Stimulated activated CD4-positive, alpha-beta T cell treated with anti-CD3 and anti-CD28 coated beads, Interleukin-4, amount 100 ng/mL, for 24 hours (primary cell): ENCODE results near the gene GLIPR1.
"Not testable (repeated sequence)": the region's sequence is repeated elsewhere in the genome, so short reads cannot be mapped to it uniquely, and the experiment has no call there.

ENCODE experiments used
- DNase-seq: peaks from one replicate; pipeline ENCODE4 v3.0.0-alpha.2; 2020

The GLIPR1 gene

GRCh38 chr12:75476071-75476470 lies 4.5 kb upstream of the GLIPR1 start:
- DNase-seq = peak; percentile 59

DNA sequence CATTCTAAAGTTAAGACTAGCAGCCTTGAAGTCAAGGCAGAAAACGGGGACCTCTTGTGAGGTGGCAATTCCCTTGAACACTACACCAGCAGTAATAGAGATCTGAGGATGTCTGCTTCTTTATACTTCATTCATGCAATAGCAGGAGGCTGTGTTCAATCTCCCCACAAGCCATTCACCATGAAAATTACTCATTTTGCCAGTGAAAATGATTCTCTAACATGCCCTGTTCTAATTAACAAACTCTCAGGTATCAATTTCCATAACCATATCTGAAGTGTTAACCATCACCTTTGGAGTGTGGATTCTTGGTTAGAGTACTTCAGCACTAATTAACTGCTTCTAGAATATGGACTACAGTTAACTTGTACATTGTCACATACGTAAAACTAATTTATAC lies 3.4 kb upstream of the GLIPR1 start:
- no peak for DNase-seq

GRCh38 chr12:75478116-75478794 lies 2.3 kb upstream of the GLIPR1 start:
- peak; percentile 51 for DNase-seq

GRCh38 chr12:75479963-75480461 lies 543 bp upstream of the GLIPR1 start:
- DNase-seq = no peak

- no peak for DNase-seq
Observed at GRCh38 chr12:75481013-75481705, 604 bp downstream of the GLIPR1 start.

DNA sequence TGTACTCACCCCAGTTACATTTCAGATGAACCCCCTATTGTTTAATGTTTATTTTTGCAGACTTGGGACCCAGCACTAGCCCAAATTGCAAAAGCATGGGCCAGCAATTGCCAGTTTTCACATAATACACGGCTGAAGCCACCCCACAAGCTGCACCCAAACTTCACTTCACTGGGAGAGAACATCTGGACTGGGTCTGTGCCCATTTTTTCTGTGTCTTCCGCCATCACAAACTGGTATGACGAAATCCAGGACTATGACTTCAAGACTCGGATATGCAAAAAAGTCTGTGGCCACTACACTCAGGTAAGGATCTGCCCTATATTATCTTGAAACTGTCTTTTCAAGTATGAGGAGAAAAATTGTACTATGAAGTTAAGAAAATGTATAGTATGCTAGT lies 1.2 kb downstream of the GLIPR1 start:
- no peak for DNase-seq

- DNase-seq = no peak
Observed at GRCh38 chr12:75482646-75483045, 2.1 kb downstream of the GLIPR1 start.

- DNase-seq = no peak
Observed at GRCh38 chr12:75483431-75483830, 2.9 kb downstream of the GLIPR1 start.

- DNase-seq = not testable (repeated sequence)
Observed at GRCh38 chr12:75484450-75484849, 3.9 kb downstream of the GLIPR1 start.

DNA sequence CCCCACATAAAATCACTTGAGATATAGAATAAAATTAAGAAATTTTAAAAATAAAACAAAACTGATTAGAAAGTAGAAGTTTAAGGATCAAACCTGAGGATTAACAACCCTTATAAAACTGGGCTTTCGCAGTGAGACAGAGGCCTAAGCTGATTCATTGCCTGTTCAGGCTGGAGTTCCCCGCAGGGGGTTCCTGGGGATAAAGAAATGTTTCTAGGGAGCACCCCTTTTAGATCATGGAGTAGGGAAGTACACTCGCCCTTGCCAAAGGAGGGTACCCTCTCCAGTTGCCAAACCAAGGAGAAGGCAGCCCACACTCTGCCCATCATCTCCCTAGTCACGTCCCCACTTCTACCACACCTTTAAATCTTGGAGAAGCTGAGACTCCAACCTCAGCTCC lies 6.8 kb downstream of the GLIPR1 start:
- DNase-seq = no peak

DNA sequence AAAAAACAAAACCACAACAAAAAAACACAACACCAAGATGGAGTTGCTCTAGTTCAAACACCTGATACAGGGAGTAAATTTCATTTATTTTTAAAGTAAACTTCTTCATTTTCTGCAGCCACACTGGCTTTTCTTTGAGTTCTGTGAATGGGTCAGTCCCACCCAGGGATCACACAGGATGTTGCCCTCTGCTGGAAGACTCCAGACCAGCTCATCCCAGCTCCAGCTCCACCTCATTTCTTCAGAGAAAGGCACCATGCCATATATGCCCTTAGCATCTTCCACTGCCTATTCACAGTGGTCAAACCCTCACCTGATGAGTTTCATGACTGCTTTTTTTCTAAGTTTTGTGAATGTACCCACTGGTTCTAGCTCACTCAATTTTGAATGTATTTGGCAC lies 8.0 kb downstream of the GLIPR1 start:
- no peak for DNase-seq

- no peak for DNase-seq
Observed at GRCh38 chr12:75489187-75489586, 8.6 kb downstream of the GLIPR1 start.

DNA sequence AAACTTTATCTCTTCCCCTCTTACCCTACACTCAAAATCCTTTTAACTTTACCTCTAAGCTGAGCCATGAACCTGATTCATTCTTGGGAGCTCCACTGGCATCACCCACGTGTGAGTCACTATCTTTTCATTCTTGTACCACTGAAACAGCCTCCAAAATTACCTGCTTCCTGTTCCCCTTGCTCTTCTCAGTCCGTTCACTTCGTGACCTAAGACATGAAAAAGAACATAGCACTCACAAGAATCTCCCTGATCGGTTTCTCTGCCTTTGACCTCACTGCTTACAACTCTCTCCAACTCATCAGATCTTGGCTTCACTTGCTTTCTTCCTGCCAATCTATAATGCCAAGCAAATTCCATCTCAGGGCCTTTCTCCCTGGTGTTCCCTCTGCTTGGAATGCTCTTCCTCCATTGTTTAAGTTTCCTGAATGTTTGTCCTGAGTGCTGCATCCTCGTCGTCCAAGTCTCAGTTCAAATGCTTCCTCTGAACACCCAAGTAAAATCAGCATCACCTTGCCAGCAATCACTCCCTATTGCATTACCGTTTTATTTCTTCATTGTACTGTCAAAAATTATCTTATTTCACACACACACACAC lies 9.2 kb downstream of the GLIPR1 start:
- DNase-seq = peak; percentile 53

- DNase-seq = no peak
Observed at GRCh38 chr12:75491169-75491568, 10.6 kb downstream of the GLIPR1 start.

GRCh38 chr12:75503459-75503858 lies 22.9 kb downstream of the GLIPR1 start:
- DNase-seq = no peak

GRCh38 chr12:75503866-75504265 lies 23.3 kb downstream of the GLIPR1 start:
- no peak for DNase-seq

GRCh38 chr12:75505706-75506312 lies 25.3 kb downstream of the GLIPR1 start:
- no peak for DNase-seq

- DNase-seq = no peak
Observed at GRCh38 chr12:75507086-75507485, 26.5 kb downstream of the GLIPR1 start.

GRCh38 chr12:75508159-75508558 lies 27.6 kb downstream of the GLIPR1 start:
- DNase-seq = no peak

DNA sequence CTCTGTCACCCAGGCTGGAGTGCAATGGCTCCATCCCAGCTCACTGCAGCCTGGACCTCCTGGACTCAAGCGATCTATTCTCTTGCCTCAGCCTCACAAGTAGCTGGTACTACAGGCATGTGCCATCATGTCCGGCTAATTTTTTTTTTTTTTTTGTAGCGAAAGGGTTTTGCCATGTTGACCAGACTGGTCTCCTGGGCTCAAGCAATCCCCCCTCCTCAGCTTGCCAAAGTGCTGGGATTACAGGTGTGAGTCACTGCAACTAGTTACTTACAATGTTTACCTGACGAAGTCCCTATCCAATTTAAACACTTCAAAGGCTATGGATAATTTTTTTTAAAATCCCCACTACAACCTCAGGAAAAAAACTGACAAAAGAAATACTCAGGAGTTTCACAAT lies 29.1 kb downstream of the GLIPR1 start:
- DNase-seq = no peak

DNA sequence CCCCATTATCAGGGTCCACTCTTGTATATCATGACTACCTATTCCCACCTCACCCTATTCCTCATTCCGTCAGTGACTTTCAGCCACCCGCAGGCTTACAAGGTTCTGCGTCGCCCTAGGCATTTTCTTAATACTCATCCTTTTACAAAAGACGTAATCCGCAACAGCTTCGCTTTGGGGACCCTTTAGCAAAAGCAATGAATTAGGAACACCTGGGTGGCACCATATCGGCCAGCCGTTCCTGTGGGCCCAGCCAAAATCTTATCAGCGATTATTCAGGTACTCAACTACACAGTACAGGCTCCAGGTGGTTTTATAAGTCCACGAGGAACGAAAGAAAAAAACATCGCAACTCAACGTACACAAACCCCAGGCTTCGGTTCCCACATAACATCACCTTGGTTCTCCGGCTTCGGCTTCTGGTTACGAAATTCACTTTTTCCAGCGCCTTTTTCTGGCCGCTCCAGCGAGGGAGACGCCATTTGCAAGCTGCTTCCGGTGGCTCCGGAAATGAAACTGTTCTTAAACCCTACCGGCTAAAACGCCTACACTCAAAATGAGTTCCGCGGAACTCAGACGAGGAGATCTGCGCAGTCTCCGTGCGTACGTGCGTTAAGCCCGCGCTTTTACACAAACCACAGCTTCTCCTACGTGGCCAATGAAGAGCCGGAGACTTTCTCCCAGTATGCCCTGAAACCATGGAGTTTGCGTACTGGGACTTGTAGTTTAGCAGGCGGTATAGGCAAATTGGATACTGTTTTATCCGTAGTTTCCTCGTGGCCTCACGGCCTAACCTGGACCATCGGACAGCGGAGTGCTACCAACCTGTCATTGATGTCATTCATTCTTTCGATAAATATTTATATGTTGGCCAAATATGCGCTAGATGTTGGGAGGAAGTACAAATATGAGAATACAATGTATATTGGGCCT lies 30.8 kb downstream of the GLIPR1 start, which contains the start of gene KRR1:
Gene KRR1 (minus strand): TSS at position 494 of the 933 bp plus-strand sequence. CDS start 12 bp downstream, at position 482.
- peak; percentile 93 for DNase-seq

GRCh38 chr12:75521224-75521623 lies 40.7 kb downstream of the GLIPR1 start:
- DNase-seq = not testable (repeated sequence)
